A549 treated with ZK216348 at 1 μM for 4 hours (cell line): Measurements from ENCODE around the gene RARB. TPM values are rescaled to one million over a fixed set of nuclear protein-coding genes. Genes with fewer than 3 reads are reported as not detected.

ENCODE experiments used
- total RNA-seq: library from RNA; stranded (reverse); fragments of 200-300 nt; extraction: Qiagen RNA extraction; gene quantifications from 5 replicates; pipeline ENCODE4 v1.2.3, GENCODE V29; 2022; ENCODE audit warnings: low read depth

RARB gene
- total RNA-seq: 5.0 to 9.4 TPM (median 7.9 TPM) in 5 replicates

GRCh38 chr3:25427942-25428788 lies at the start of gene RARB:
Gene RARB, plus strand, starts transcription at chr3:25428263. Its CDS starts 469 bp downstream, at chr3:25428732.

Other genes with a start within 250 kb of the RARB start
- 57.6 to 96.4 TPM (median 62.1 TPM) in 5 replicates for gene TOP2B, start 236.6 kb downstream of the RARB start, total RNA-seq